HepG2 (cell line): Measurements from ENCODE around the gene PVR. TPM values are rescaled to one million over a fixed set of nuclear protein-coding genes. Genes with fewer than 3 reads are reported as not detected.
A peak's percentile ranks its signal among the peaks of the same experiment; 100 is the strongest.
"Not testable (repeated sequence)": the region's sequence is repeated elsewhere in the genome, so short reads cannot be mapped to it uniquely, and the experiment has no call there.

Experiments
- ATAC-seq: fragments of 200-7000 bp; cut with Tn5 transposase; 3 replicates; pipeline ENCODE4 v1.9.1; 2020; ENCODE audit warnings: mild to moderate bottlenecking, moderate library complexity
- BruUV-seq: library from RNA; stranded (reverse); fragments of 400-500 nt; replicated peaks from 2 replicates; lab custom pipeline; 2021; lab: Mats Ljungman, UMichigan
- CTCF ChIA-PET: fragments of 300-600 bp; formaldehyde crosslinking; extraction: SDS; loops from one replicate; lab custom pipeline; 2021; ENCODE audit warnings: low total read pairs, inconsistent platforms, low intra/inter-chr PET ratio; lab: Yijun Ruan, JAX
- POLR2A ChIA-PET: fragments of 350-600 bp; sonication (Branson Sonifier 250); formaldehyde crosslinking; loops from one replicate; lab custom pipeline; 2020; ENCODE audit warnings: antibody characterized with exemption, inconsistent platforms; lab: Yijun Ruan, JAX
- DNase-seq: peaks from one replicate; pipeline ENCODE4 v3.0.0-alpha.2; 2015; ENCODE audit warnings: low spot score
- FAIRE-seq: peaks from 3 replicates; lab custom pipeline; 2011; peaks lifted over from hg19 to GRCh38; lab: Jason Lieb, UNC
- H2AFZ ChIP-seq: one replicate; pipeline ENCODE4 v1.6.1; 2011; ENCODE audit warnings: low read length, inconsistent platforms
- H3K27ac ChIP-seq: fragments of 300-600 bp; 3 replicates; pipeline ENCODE4 v1.8.0; 2011; ENCODE audit warnings: mixed run types, mild to moderate bottlenecking, mixed read lengths, low read length, inconsistent platforms; ENCODE audit not compliant: insufficient read depth; ENCODE audit errors: extremely low read length
- H3K27me3 ChIP-seq, 2 experiments: fragments of 200-600 bp in 1 of 2; 2 replicates in 1 of 2; 3 replicates in 1 of 2; pipeline versions ENCODE4 v1.6.0 to v1.8.0; 2011; ENCODE audit warnings: low read length in 2 of 2, mild to moderate bottlenecking in 2 of 2, moderate library complexity in 2 of 2, inconsistent platforms in 1 of 2; ENCODE audit not compliant: insufficient read depth in 2 of 2, control insufficient read depth in 1 of 2
- H3K36me3 ChIP-seq, 2 experiments: fragments of 200-600 bp in 1 of 2; replicated peaks in 1 of 2; 2 replicates in 1 of 2; 3 replicates in 1 of 2; pipeline versions ENCODE4 v1.5.1 to v1.8.0; 2011; ENCODE audit warnings: low read length in 2 of 2, inconsistent platforms in 1 of 2; ENCODE audit not compliant: insufficient read depth in 2 of 2, control insufficient read depth in 1 of 2
- H3K4me1 ChIP-seq: 2 replicates; pipeline ENCODE4 v1.5.1; 2012; ENCODE audit warnings: low read length, inconsistent platforms; ENCODE audit not compliant: insufficient read depth
- H3K4me2 ChIP-seq: 2 replicates; pipeline ENCODE4 v1.6.0; 2011; ENCODE audit warnings: low read depth, low read length, inconsistent platforms
- H3K4me3 ChIP-seq, 3 experiments: fragments of 200-600 bp in 1 of 3; sonication (generic), shearing (Covaris generic) in 1 of 3; replicated peaks in 1 of 3; 2 replicates each; pipeline ENCODE4 v1.5.1; 2011 to 2016; ENCODE audit warnings: low read length in 3 of 3, inconsistent platforms in 2 of 3, low read depth in 2 of 3, mild to moderate bottlenecking in 2 of 3, control low read depth in 1 of 3, mixed read lengths in 1 of 3; ENCODE audit not compliant: insufficient read depth in 1 of 3
- H3K79me2 ChIP-seq: one replicate; pipeline ENCODE4 v1.6.1; 2011; ENCODE audit warnings: low read length, inconsistent platforms; ENCODE audit not compliant: insufficient read depth
- H3K9ac ChIP-seq: 2 replicates; pipeline ENCODE4 v1.6.0; 2011; ENCODE audit warnings: mild to moderate bottlenecking, low read depth, low read length, inconsistent platforms; ENCODE audit not compliant: insufficient read depth
- H3K9me3 ChIP-seq: 2 replicates; pipeline ENCODE4 v1.5.1; 2012; ENCODE audit warnings: mild to moderate bottlenecking, low read length
- H4K20me1 ChIP-seq: 2 replicates; pipeline ENCODE4 v1.6.0; 2011; ENCODE audit warnings: inconsistent platforms, mild to moderate bottlenecking, low read length, moderate library complexity; ENCODE audit not compliant: insufficient read depth
- KAT7 ChIP-seq: IDR thresholded peaks from 2 replicates; pipeline ENCODE4 v1.6.1; 2018; ENCODE audit warnings: borderline replicate concordance, missing compliant biosample characterization
- PLSCR1 ChIP-seq: sonication (generic); formaldehyde crosslinking; IDR thresholded peaks from 2 replicates; pipeline ENCODE4 v1.5.0; 2020; ENCODE audit warnings: missing genetic modification reagents, mild to moderate bottlenecking, borderline replicate concordance
- SNRNP70 ChIP-seq: fragments of 200-400 bp; formaldehyde crosslinking; IDR thresholded peaks from 2 replicates; pipeline ENCODE4 v1.6.1; 2017; ENCODE audit warnings: mild to moderate bottlenecking, low read depth, low read length, moderate library complexity
- SRF ChIP-seq: IDR thresholded peaks from 2 replicates; pipeline ENCODE4 v1.6.1; 2011; ENCODE audit warnings: mild to moderate bottlenecking, low read depth, low read length, moderate library complexity
- TERF1 ChIP-seq: sonication (generic); formaldehyde crosslinking; IDR thresholded peaks from 2 replicates; pipeline ENCODE4 v1.8.0; 2022; ENCODE audit warnings: mild to moderate bottlenecking, missing genetic modification reagents, moderate library complexity
- ZNF629 ChIP-seq: sonication (generic); formaldehyde crosslinking; conservative IDR thresholded peaks from 2 replicates; pipeline ENCODE4 v1.5.0; 2020; ENCODE audit warnings: missing genetic modification reagents
- WGBS: methylation state at CpG from one replicate; pipeline ENCODE4 v1.1.6; 2017; ENCODE audit warnings: low lambda C conversion rate; 5-methylcytosine and 5-hydroxymethylcytosine counted together
- in situ Hi-C: cut with HindIII; loops from 2 replicates; pipeline ENCODE4 v1.10.0; 2017; ENCODE audit warnings: low pct_unique_long_range_greater_than_20kb; ENCODE audit not compliant: extremely low pct_ligation_motif_present
- intact Hi-C: fragments of 100-400 bp; cut with micrococcal nuclease; formaldehyde crosslinking; loops from one replicate; pipeline ENCODE4 v1.10.0; 2022; ENCODE audit not compliant: unreplicated experiment
- polyA plus RNA-seq, 8 experiments: library from polyadenylated mRNA; depleted of rRNA in 3 of 8; stranded (reverse) in 7 of 8; unstranded in 1 of 8; fragments of >200 nt; fragmentation: Illumina TruSeq in 4 of 8; extraction: Trizol in 4 of 8; gene quantifications; 2 replicates each; pipeline versions ENCODE4 v1.2.1 to v1.2.3, GENCODE V29; 2011 to 2016; ENCODE audit warnings: low read depth in 4 of 8, missing spikeins in 1 of 8, mixed read lengths in 1 of 8; ENCODE audit not compliant: insufficient read depth in 1 of 8
- total RNA-seq, 5 experiments: library from RNA; depleted of rRNA; stranded (reverse); fragments of >200 nt; fragmentation: Illumina TruSeq; extraction: Trizol; gene quantifications; 2 replicates each; pipeline ENCODE4 v1.2.3, GENCODE V29; 2016; ENCODE audit warnings: low read depth in 1 of 5

Gene PVR
- total and polyA plus RNA-seq, 2 of the 13 experiments (the other 11 are each of a cell fraction or from before 2014, with no cell fraction given), result 43.4 to 46.6 TPM

DNA sequence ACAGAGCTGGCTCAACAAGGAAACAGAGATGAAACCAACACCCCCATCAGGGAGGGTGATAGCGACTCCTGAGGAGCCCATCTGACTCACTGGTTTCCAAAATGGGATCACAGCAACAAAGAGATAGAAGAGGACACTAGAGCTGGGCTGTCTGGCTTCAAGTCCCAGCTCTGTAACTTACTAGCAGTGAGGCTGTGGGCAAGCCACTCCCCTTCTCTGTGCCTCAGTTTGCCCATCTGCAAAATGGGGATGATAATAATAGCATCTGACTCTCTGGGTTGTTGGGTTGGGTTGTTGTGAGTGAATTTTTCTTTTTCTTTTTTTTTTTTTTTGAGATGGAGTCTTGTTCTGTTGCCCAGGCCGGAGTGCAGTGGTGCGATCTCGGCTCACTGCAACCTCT is 16.1 kb upstream of the PVR start:
- no peak for ATAC-seq
- TF ChIP-seq PLSCR1 (CRISPR knock-in tag) (no peak), ZNF629 (CRISPR knock-in tag) (peak; percentile 92)
- TF ChIP-seq, all 625 proteins: peak for 1
- H3K36me3 ChIP-seq, result peaks cover 5 to 22% of the 10 kb centered on the region in 2 experiments; a peak in 4 of 5 replicates
- CTCF ChIA-PET, result no interaction called here
- H3K9me3 ChIP-seq, result no peaks in the 10 kb centered on the region
- DNase-seq (no peak), FAIRE-seq (no peak)
- BruUV-seq, result no TSS peak
- H3K79me2 ChIP-seq, result no peaks in the 10 kb centered on the region
- WGBS, result 98% methylated on average over 4 of the region's 4 CpGs
- H3K4me2 ChIP-seq, result no peak overlapping the region
- no peak overlapping the region for H2AFZ ChIP-seq
- intact Hi-C loops, result no loop called here
- H3K27ac ChIP-seq, result no peak overlapping the region
- H3K27me3 ChIP-seq, result no peaks in the 10 kb centered on the region
- H3K4me3 ChIP-seq, result no peak overlapping the region
- no peak overlapping the region for H3K9ac ChIP-seq
- no peaks in the 10 kb centered on the region for H4K20me1 ChIP-seq
- in situ Hi-C loops, result no loop called here
- H3K4me1 ChIP-seq, result peaks cover 42% of the 10 kb centered on the region
- POLR2A ChIA-PET, result interaction anchor here (2.1 to 6.0 kb wide), 2 partner anchors 14 to 16 kb away, joined by 12 to 87 read pairs; partner anchors contain the start of genes IGSF23 and PVR

- no peak overlapping the region for H3K9ac ChIP-seq
- no peak for FAIRE-seq
- H3K4me3 ChIP-seq, result no peak overlapping the region
- H3K9me3 ChIP-seq, result no peaks in the 10 kb centered on the region
- TF ChIP-seq SRF, result no peak
- TF ChIP-seq KAT7 (CRISPR knock-in tag), result no peak
- no peak for TF ChIP-seq SNRNP70
- TF ChIP-seq TERF1 (CRISPR knock-in tag), result no peak
- H3K27me3 ChIP-seq, result no peaks in the 10 kb centered on the region
- no peaks in the 10 kb centered on the region for H4K20me1 ChIP-seq
- BruUV-seq, result no TSS peak
- in situ Hi-C loops (no loop called here), intact Hi-C loops (no loop called here)
- peaks cover 31% of the 10 kb centered on the region for H3K4me1 ChIP-seq
- 97% methylated on average over 3 of the region's 3 CpGs for WGBS
- H2AFZ ChIP-seq, result no peak overlapping the region
- H3K4me2 ChIP-seq, result no peak overlapping the region
- ATAC-seq, result no peak
- POLR2A ChIA-PET, result no interaction called here
- H3K36me3 ChIP-seq, result peaks cover 5 to 22% of the 10 kb centered on the region in 2 experiments; a peak in 4 of 5 replicates
- H3K79me2 ChIP-seq, result no peaks in the 10 kb centered on the region
- H3K27ac ChIP-seq, result no peak overlapping the region
- DNase-seq, result no peak
- CTCF ChIA-PET, result no interaction called here
These were observed 14.9 kb upstream of the PVR start for GRCh38 chr19:44628793-44629192.

DNA sequence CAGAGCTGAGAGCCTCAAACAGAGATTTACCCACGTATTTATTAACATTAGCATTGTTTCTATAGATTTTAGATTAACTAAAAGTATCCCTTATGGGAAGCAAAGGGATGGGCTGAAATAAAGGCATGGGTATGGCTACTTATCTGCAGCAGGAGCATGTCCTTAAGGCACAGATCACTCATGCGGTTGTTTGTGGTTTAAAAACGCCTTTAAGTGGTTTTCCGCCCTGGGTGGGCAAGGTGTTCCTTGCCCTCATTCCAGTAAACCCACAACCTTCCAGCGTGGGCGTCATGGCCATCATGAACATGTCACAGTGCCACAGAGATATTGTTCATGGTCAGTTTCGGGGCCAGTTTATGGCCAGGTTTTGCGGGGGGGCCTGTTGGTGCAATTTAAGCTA is 12.1 kb upstream of the PVR start:
- H3K79me2 ChIP-seq, DNase-seq, intact Hi-C loops, ATAC-seq, H3K9ac ChIP-seq, H3K27me3 ChIP-seq, H3K27ac ChIP-seq, BruUV-seq, FAIRE-seq, CTCF ChIA-PET, H3K9me3 ChIP-seq, H2AFZ ChIP-seq, H3K4me2 ChIP-seq, in situ Hi-C loops, H3K4me3 ChIP-seq, H4K20me1 ChIP-seq: not testable (repeated sequence)
- Histone ChIP-seq H3K4me1 (peaks cover 26% of the 10 kb centered on the region), H3K36me3 (peaks cover 5 to 25% of the 10 kb centered on the region in 2 experiments; a peak in 4 of 5 replicates)
- POLR2A ChIA-PET, result interaction anchor here (2.5 to 2.6 kb wide), 2 partner anchors 16 to 18 kb away, joined by 7 read pairs; partner anchors contain the start of gene IGSF23
- 94% methylated on average over 8 of the region's 8 CpGs for WGBS
